GM10266 (cell line): ENCODE results near the gene KRT5.

Source experiments
- DNase-seq: peaks from one replicate; pipeline ENCODE4 v3.0.0; 2012; ENCODE audit errors: extremely low spot score
- CTCF ChIP-seq: IDR thresholded peaks from 2 replicates; pipeline ENCODE4 v1.5.1; 2012; ENCODE audit warnings: mild to moderate bottlenecking, low read depth; ENCODE audit not compliant: control insufficient read depth, insufficient read depth; ENCODE audit errors: missing control alignments

KRT5 gene

DNA sequence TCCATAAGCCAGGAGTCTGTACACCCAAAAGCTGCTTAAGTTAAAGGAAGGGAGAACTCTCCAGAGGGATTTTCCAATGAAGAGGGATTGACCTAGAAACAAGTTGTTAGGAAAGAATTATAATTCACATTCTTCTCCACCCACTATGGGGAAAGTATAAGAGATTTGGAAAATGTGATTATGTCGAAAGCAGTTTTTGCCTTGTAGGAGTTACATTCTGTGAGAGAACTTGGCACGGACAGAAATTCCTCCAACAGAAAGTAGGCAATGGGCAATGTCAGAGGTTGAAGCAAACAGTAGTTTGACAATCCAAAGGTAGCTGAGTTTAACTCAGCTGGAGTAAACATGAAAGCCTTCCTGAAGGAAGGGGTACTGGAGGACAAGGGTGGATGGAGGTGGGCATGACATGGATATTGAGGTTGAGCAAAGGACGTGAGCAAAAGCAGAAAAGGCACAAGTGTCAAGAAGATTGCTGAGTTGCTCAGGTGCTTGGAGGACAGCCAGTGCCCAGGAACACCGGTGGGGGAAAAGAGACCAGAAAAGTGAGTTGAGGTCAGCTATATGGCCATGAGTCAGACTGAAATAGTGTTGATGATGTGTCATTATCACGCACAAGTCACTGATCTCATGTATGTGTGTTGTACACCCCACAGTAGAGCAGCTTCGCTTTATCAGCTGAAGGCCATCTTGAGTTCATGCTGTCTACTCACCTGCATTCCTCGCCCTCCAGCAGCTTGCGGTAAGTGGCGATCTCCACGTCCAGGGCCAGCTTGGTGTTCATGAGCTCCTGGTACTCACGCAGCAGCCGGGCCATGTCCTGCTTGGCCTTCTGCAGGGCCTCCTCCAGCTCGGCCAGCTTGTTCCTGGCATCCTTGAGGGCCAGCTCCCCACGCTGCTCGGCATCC is 4.0 kb downstream of the KRT5 start:
- DNase-seq = no peak
- no peak for TF ChIP-seq CTCF

DNA sequence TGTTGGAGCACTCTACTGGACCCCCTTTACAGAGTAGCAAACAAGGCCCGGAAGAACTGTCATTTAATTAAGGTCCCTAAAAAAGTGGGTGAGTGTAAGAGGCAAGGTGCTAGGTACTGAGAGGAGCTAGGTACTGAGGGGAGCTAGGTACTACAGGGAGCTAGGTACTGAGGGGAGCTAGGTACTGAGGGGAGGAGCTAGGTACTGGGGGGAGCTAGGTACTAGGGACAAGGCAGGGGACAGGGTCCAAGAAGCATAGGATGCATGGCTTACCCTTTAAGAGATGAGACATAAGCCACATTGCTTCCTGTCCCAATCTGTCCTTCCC is 4.9 kb downstream of the KRT5 start:
- no peak for TF ChIP-seq CTCF
- DNase-seq = no peak

GRCh38 chr12:52514471-52515318 is 5.5 kb downstream of the KRT5 start:
- no peak for TF ChIP-seq CTCF
- no peak for DNase-seq

- no peak for TF ChIP-seq CTCF
- DNase-seq = no peak
These were observed 6.5 kb downstream of the KRT5 start for GRCh38 chr12:52513736-52514135.

GRCh38 chr12:52508211-52508610 is 12.0 kb downstream of the KRT5 start:
- no peak for DNase-seq
- TF ChIP-seq CTCF = no peak

DNA sequence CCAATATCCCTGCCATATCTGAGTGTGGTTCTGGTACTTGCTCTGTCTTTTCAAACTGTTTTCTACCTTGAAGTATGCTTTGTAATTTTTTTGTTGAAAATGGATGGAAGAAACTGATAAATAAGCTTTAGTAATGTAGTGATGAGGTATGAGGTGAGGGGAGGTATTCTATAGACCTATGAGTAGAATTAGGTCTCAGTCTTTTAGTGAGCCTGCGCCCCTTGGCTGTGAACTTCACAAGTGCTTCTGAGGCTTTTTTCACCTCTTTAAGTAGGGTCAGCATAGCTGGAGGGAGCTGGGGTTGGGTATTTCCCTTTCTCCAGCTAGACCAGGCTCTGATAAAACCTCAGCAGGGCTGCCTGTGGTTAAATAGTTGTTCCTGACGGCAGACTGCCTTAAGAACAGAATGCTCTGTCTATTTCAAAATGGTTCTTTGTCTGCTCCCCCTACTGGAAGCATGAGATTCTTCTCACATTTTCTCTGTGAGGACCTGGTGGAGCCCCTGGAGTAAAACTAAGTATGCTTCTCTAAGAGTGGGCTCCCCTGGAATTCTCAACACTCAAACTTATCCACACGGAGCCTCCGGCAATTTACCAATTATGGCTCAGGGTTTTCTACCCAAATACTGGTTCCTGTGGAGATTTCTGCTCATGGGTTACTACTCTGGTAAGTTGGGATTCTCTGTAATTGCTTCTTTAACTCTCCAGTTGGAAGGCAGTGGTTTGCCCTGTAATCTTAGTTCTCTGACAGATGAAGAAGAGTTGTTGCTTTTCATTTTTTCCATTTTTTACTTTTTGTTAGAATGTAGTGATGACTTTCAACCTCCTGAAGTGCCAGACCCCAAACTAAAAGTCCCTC is 13.1 kb downstream of the KRT5 start:
- TF ChIP-seq CTCF = peak; percentile 25
- peak; percentile 35 for DNase-seq

- no peak for DNase-seq
- no peak for TF ChIP-seq CTCF
These were observed 17.3 kb downstream of the KRT5 start for GRCh38 chr12:52502877-52503276.
